B cell (primary cell): Measurements from ENCODE around the gene TMPRSS11D.

Source experiments
- CTCF ChIP-seq: fragments of 200-600 bp; IDR thresholded peaks from one replicate; pipeline ENCODE4 v1.8.0; 2022; ENCODE audit warnings: antibody characterized with exemption, mild to moderate bottlenecking
- EZH2 ChIP-seq: IDR thresholded peaks from 2 replicates; pipeline ENCODE4 v1.6.1; 2012; ENCODE audit warnings: borderline replicate concordance, low read depth, mild to moderate bottlenecking, moderate library complexity, low read length; ENCODE audit not compliant: insufficient read depth, poor library complexity, severe bottlenecking

GRCh38 chr4:67820903-67821302 lies 62.9 kb downstream of the TMPRSS11D start:
- TF ChIP-seq CTCF (no peak), EZH2 (no peak)
